ENCODE data around the gene CMPK2.
"Not testable (repeated sequence)": the region's sequence is repeated elsewhere in the genome, so short reads cannot be mapped to it uniquely, and the experiment has no call there.

CMPK2 gene, protein sequence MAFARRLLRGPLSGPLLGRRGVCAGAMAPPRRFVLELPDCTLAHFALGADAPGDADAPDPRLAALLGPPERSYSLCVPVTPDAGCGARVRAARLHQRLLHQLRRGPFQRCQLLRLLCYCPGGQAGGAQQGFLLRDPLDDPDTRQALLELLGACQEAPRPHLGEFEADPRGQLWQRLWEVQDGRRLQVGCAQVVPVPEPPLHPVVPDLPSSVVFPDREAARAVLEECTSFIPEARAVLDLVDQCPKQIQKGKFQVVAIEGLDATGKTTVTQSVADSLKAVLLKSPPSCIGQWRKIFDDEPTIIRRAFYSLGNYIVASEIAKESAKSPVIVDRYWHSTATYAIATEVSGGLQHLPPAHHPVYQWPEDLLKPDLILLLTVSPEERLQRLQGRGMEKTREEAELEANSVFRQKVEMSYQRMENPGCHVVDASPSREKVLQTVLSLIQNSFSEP

DNA sequence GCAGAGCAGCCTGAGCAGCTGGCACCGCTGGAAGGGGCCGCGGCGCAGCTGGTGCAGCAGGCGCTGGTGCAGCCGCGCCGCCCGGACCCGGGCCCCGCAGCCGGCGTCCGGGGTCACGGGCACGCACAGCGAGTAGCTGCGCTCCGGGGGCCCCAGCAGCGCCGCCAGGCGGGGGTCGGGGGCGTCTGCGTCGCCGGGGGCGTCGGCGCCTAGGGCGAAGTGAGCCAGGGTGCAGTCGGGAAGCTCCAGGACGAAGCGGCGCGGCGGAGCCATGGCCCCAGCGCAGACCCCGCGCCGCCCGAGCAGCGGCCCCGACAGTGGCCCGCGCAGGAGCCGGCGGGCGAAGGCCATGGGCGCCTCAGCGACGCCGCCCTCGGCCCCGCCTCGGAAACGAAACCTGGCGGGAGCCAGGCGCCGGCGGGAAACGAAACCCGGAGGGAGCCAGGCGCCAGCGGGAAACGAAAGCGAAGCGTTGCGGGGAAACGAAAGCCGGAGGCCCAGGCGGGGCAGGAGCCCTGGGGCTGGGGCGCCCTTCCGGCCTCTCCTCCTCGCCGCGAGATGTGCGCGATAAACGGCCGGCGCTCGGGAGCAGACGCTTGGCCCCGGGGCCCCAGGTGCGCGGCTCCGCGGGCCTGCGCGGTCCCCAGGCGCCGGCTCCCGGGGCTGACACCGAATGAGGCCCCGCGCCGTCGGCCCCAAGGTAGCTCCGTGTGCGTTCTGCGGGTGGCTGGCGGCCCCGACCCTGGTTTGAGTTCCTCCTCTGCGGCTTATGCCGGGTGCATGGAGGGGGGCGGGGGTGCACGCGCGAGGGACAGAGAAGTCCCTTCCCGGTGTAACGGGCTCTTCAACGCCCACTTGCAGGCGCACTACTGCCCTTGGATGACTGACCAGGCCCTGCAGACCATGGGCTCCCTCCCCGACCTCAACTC, at the start of gene CMPK2:
TSS of gene CMPK2 (minus strand) at position 562 of the 929 bp plus-strand sequence. CDS start at position 351, 211 bp downstream.
- DNase-seq, result peak; percentile 74

DNA sequence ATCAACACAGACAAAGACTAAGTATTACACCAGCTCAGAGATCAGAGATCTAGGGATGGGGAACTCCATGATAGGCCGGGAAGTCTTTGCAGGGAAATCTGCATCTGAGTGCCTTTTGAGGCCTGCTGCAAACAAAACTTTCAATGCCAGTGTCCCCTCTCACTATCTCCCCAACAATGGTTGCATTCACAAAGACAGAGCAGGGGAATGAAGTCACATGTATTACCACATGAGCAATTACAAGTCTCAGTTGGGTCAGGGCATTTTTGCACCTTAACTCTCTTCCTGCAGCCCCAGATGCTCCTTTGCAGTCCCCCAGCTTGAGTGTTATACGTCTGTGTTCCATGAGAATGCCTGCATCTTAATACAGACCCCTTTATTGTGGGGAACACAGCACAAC, 49.7 kb upstream of the CMPK2 start:
- no peak for DNase-seq

DNA sequence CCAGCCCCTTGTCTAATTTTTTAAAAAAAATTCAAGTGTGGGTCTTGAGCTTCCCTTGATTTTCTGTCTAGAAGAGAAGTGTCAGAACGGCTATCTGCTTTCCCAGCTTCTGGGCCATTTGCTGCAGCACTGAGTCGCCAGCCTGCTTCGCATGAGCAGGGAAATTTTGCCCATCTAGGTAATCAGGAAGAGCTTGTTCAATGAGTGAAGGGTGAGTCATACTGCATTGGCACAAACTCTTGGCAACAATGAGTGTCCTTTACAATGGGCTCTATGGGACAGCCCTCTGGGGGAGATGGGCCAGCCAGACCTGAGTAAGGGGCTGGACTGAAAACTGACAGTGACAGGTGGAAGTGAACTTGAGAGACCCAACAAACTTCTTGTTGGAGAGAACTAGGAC, 49.1 kb upstream of the CMPK2 start:
- DNase-seq, result no peak

DNA sequence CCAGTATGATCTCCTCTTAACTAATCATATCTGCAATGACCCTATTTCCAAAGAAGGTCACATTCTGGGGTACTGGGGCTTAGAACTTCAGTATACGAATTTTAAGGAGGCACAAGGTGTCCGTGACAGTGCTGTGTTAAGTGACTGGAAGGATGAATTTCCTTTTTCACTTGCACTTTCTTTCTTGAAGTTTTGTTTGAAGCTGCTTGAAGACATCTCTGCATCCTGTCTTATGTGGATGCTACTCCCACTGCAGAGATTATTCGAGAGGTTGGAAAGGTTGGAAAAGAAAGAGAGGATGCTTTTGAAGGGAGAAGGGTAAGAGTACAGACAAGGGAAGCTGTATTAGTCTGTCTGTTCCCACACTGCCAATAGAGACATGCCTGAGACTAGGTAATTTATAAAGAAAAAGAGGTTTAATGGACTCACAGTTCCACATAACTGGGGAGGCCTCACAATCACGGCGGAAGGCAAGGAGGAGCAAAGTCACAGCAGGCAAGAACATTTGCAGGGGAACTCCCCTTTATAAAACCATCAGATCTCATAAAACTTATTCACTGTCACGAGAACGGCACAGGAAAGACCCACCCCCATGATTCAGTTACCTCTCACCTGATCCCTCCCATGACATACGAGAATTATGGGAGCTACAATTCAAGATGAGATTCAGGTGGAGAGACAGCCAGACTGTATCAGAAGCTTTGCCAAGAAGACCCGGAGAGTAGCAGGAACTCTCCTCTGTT, 47.9 kb upstream of the CMPK2 start:
- DNase-seq, result peak; percentile 40

DNA sequence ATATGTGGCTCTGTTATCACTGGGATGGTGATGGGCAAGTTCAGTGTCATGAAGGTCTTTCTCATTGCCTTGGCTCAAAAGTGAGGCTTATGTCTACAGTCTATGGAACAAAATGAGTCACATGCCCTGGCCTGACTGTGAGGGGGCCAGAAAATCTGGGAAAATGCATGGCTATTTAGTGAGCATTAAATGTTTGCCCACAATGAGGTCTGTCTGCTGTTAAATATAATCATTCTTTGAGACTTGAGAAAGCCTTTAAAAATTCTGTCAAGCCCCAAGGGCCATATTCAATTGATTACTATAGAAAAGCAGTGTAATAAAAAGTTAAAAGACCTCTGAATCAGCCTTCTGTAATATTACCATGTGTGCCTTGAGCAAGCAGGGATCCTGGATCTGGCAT, 46.0 kb upstream of the CMPK2 start:
- DNase-seq, result no peak

DNA sequence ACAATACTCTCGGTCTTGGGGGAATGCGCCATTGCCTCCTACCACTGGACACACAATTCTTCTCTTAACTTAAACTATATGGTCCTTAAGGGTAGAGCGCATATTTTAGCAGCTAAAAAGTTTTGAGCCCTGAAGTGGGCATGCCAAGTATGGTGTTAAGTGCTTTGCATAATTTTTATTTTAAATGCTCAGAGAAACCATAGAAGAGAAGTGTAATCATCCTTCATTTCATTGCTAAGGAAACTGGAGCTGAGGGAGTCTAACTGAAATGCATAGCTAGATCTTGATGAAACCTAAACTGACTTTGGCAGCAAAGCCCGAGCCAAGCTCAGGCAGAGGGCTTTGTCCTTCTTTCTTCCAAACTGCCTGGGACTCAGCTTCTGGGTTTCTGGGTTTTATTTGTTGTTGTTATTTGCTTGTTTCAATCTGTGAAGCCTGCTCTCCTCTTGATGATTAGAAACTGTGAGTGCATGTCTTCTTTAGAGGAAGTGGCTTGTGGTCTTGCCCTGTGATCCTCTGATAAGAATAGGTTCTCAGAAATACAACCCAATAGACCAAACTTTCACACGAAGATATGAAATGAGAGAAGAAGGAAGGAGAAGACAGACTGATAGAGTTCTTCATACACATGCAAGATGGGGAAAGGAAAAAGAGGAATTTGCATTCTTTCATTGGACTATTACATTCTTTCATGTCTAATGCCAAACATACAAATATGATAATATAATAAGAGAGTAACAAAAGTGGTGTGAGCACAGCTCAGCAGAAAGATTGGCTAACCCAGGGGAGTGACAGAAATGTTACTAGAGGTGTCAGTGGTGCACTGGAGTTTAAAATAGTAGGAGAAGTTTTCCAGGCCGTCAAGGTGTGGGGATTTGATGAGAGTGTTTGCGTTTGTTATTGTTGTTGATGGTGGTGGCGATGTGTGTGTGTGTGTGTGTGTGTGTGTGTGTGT, 44.0 kb upstream of the CMPK2 start:
- DNase-seq, result no peak

DNA sequence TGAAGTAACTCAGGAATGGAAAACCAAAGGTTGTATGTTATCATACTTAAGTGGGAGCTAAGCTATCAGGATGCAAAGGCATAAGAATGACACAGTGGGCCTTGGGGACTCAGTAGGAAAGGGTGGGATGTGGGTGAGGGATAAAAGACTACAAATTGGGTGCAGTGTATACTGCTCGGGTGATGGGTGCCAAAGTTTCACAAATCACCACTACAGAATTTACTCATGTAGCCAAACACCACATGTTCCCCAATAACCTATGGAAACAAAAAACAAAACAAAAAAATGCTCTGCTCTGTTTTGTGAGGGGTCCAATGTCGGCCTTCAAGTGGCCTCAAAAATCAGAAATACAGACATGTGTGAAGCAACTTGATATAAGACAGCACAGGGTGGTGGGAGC, 42.6 kb upstream of the CMPK2 start:
- no peak for DNase-seq

DNA sequence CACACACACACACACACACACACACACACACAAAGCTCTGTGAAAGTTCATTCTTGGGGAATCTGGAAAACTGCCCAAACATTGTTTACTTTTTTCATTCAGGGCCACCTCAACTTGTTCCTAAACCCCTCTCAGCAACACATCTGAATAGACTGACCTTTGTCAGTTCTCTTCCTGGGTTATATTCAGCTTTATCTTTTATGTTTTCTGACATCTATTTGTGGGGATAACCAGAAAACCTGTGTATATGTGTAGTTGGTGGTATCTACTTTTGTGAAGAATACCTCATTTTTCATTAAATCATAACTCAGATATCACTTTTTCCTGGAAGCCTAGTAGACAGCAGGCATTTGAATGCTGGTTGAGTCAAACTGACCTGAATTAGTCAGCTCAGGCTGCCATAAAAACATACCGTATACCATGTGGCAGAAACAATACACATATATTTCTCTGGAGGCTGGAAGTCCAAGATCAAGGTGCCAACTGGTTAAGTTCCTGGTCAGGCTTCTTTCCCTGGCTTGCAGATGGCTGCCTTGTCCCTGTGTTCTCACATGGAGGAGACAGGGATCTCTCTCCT, 40.5 kb upstream of the CMPK2 start:
- DNase-seq, result no peak

DNA sequence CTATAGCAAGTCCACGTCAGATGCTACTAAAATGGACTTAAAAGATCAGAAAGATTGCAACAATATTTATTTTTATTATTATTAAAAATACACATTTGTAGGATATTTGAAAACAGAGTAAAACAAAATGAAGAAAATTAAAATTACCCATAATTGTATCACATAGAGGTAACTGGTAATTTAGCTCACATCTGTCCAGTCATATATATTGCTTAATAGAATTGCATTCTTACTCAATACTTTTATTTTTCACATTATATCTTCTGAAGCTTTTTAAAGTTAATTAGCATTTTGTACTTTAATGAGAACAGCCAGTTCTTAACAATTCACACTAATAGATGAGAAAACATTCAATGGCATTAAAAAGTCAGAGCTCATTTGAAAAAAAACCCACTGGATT, 40.0 kb upstream of the CMPK2 start:
- no peak for DNase-seq

DNA sequence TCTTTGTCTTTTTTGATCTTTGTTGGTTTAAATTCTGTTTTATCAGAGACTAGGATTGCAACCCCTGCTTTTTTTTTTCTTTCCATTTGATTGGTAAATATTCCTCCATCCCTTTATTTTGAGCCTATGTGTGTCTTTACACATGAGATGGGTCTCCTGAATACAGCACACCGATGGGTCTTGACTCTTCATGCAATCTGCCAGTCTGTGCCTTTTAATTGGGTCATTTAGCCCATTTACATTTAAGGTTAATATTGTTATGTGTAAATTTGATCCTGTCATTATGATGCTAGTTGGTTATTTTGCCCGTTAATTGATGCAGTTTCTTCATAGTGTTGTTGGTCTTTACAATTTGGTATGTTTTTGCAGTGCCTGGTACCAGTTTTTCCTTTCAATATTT, 36.9 kb upstream of the CMPK2 start:
- DNase-seq, result not testable (repeated sequence)

DNA sequence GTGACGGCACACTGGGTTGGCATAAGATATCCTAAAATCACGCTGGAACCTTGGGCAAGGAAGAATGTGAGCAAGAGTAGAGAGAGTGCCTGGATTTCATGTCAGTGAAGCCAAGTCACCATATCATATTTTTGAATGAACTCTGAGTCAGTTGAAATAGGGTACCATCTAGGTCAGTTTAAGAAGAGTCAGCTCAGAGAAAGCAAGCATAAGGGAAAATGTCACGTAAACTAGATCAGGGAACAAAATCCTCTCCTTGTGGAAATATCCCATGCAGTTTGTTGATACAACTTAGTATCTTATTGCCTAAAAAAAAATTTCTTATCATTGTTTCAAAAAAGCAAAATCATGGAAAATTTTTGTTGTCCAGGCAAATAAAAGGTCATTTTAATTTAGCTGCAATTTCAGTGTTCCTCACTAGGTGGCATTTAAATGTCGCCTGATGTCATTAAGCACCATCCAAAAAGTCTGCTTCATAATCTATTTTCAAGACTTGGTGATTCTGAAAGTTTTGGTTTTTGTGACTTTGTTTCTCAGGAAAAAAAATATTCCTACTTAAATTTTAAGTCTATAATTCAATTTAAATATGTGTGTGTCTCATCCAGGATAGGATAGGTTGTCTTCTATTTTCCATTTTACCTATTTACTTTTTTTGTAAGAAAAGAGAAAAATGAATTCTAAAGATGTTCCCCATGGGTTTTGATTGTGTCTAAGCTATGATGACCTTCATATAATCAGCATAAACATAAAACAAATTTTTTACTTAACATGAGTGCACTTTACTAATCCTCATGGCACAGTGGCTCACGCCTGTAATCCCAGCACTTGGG, 31.4 kb upstream of the CMPK2 start:
- no peak for DNase-seq

DNA sequence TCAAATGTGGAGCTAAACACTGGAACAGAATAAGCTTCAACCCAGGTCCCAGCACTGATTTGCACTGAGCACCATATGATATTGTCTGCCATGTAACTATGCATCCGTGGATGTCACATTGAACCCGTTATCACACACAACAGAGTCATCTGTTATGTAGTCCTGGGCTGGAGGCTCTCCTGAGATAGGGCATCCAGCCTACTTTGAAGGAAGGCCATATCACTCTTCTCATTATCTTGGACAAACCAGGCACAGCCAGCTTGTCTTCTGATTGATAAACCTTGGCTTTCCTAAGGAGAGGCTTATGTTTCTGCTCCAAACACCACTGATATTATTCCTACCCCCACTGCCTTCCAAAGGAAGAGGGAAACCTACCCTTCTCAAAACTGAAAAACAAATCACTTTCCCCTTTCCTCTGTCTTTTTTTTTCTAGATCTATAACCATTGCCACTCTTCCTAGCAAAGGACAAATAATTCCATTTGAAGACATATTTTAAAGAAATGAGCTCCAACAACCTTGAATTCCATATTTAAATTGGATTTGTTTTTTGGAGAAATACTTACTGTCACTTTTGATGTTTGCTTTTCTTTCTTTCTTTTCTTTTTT, 28.3 kb upstream of the CMPK2 start:
- DNase-seq, result no peak

DNA sequence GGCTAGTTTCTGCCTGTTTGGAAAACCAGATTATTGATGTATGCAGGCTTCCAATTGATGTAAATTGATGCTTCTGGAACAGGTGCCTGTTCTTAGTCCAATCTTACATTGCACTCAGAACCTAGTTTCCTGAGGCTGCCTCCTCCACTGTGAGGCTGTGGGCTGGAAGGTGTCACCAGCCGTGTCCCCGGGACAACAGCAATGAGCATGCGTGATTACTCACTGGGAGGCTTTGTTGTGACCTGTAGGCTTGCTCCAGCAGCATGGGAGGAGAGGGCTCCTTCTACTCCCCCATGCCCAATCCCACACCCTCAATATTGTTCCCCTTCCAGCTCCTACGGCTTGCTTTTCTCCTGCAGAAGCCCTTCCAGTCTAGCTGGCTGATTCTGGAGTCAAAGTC, 23.0 kb upstream of the CMPK2 start:
- DNase-seq, result no peak

DNA sequence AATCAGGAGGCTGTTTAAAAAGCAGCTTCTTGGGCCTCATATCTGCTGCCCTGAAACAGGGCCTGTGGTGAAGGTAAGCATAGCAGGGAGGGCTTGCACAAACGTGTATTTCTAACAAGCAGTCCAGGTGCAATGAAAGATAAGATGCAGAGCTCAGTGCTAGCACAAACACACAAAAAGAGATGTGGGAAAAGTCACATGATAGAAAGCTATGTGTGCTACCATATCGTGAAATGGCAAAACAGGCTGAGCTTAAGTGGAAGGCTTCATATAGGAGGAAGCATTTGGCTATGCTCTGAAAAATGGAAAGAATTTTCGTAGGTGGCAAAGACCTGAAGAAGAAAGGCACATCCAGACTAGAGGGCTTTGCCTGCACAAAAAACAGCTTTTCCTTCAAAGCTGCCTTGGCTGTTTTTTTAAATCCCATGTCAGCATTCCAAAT, 22.1 kb upstream of the CMPK2 start:
- DNase-seq, result no peak

DNA sequence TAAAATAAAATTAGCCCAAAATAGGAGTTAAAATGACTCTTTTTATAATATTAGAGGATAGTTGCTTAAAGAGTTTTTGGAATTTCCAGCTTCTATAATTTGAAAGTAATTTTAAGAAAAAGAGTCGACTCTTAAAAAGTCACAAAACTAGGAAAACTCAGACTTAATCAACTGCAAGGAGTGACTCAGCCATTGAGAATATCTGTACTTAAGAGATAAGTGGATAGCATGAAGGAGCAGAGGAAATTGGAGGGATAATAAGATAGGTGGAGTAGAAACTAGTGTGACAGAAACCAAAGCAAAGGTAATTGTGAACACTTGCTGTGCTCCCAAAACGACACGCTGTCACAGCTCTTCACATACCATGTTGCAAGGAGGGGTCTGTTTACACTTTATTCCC, 20.3 kb upstream of the CMPK2 start:
- DNase-seq, result no peak

DNA sequence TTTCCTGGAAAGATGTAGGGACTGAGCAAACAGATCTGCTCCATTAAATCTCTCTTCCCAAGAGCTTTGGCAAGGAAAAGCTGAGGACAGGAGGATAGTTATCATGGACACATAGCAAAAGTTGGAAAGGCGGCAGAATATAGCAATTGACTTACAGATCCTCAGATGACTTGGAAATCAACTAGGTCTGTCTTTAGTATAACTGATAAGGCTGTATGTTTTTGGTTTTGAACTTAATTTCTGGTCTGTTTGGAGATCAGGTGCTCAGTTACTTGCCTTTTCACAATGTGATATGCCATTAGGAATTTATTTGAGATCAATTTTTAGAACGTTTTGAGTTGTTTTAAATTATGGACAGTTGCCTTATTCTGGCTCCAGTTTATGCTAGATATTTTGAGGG, 19.8 kb upstream of the CMPK2 start:
- DNase-seq, result no peak

DNA sequence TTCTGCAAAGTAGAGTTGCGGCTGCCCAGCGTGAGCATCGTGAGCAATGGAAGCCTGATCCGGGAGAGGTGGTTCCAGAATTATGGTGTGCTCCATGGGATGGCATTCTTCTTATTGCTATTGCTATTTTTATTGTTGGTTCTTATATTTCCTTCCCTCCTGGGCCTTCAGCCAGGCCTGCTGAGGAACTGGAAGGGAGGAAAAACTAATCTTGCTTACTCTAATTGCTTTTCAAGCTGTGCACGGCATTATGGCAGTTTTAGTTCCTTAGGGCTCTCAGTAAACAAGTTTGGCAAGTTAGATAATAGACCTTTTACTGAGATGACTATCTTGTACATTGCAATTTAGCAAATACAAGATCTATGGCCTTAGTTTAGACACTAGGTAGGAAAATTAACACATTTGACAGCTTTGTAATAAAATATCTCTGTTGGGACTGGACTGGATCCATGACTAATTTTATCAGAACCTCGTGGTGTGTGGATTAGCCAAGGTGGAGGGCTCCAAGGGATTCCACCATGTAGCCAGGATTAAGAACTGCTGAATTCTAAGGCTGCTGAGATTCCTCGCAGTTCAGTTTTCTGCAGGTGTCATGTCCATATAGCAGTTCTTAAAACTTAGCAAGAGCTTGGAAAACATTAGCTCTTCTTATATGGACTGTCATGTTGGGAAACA, 17.9 kb upstream of the CMPK2 start:
- DNase-seq, result no peak

DNA sequence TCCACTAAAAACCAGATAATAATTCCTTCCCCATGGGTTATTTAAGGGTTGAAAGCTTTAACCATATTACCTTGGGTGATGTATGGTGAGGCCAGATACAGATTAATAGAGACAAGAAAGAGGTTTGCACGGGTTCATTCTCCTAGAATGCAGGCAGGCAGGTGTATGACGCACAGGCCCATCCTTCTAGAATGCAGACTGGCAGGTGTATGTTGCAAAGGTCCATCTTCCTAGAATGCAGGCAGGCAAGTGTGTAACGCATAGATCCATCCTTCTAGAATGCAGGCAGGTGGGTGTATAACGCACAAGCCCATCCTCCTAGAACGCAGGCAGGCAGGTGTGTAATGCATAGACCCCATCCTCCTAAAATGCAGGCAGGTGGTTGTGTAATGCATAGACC, 15.8 kb upstream of the CMPK2 start:
- no peak for DNase-seq

DNA sequence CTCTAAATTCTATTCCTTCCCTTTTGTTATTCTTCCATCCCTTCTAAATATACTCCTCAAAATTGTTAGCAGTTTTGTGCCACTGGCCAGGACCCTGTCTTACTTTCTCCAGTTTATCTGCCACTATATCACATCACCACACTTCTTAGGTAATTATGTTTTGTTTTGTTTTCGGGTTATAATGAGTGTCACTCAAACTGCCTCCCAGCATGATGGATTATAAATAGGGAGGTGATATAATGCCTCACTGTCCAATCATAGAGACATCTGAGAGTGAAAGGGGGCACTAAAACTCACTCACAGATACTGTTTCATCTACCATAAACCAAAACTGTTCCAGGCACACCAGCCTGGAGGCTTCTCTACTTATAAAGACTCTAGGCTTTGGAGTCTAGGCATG, 15.3 kb upstream of the CMPK2 start:
- no peak for DNase-seq

All from activated CD8-positive, alpha-beta memory T cell treated with anti-CD3 and anti-CD28 coated beads, Interleukin-2, amount 50 U/mL, for 4 hours (primary cell).